Choroid plexus epithelial cell (primary cell): ENCODE results near the gene FBXO34.

Experiments used
- DNase-seq: peaks from one replicate; pipeline ENCODE4 v3.0.0-alpha.2; 2010; ENCODE audit warnings: low read depth
- H3K4me3 ChIP-seq: 2 replicates; pipeline ENCODE4 v1.5.1; 2011; ENCODE audit warnings: low read depth, mild to moderate bottlenecking, control low read depth, low read length, moderate library complexity
- CTCF ChIP-seq: conservative IDR thresholded peaks from 2 replicates; pipeline ENCODE4 v1.5.1; 2011; ENCODE audit warnings: low read depth, mild to moderate bottlenecking, control low read depth, inconsistent platforms, low read length, moderate library complexity

Gene FBXO34

GRCh38 chr14:55359307-55359706 is 88.1 kb downstream of the FBXO34 start:
- H3K4me3 ChIP-seq: no peak overlapping the region
- TF ChIP-seq CTCF: no peak
- DNase-seq: no peak

GRCh38 chr14:55361190-55361589 is 90.0 kb downstream of the FBXO34 start:
- H3K4me3 ChIP-seq: no peak overlapping the region
- TF ChIP-seq CTCF: no peak
- no peak for DNase-seq

DNA sequence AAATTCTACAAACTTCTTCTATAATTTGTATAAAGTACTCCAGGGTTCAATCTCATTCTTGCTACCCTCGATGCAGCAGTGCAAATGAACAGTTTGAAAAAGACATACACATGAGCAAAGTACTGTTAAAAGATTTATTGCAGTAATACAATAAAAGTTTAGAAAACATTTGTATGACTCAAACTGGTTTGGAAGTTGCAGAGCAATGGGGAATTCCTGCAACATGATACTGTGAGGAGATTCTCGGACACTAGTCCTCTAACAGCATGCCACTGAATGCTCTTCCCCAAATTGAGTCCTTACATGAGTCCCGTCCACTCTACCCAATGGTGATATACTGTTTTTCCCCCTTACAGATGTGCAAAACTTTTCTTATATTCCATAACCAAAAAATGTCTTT is 95.0 kb downstream of the FBXO34 start:
- TF ChIP-seq CTCF: no peak
- H3K4me3 ChIP-seq: no peak overlapping the region

DNA sequence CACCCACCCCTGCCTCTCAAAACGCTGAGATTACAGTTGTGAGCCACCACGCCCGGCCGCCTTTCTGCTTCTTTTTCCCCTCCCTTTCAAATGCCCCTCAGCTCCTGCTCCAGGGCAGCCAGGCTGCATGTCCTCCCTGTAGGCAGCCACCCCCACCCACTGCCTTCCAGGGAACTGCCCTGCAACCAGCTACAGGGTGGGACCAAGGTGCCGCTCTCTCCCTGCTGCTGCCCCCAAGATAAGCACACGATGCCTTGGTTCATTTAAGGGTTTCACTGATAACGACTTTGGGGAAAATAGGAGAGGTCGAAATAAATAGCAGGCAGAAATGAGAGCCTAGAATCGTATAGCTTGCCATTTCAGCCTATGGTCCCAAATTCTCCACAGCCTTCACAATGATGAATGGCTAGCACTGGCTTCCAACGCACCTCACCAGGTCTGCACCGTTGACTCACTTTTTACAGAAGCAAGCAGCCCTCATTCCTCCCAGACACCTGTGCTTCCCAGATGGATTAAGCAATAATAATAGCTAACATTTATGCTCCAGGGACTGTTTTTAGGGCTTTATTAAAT is 99.7 kb downstream of the FBXO34 start:
- H3K4me3 ChIP-seq: no peak overlapping the region
- TF ChIP-seq CTCF: no peak
- no peak for DNase-seq

More for the DNA sequence above, 95.0 kb downstream of the FBXO34 start:
- peak; percentile 69 for DNase-seq

DNA sequence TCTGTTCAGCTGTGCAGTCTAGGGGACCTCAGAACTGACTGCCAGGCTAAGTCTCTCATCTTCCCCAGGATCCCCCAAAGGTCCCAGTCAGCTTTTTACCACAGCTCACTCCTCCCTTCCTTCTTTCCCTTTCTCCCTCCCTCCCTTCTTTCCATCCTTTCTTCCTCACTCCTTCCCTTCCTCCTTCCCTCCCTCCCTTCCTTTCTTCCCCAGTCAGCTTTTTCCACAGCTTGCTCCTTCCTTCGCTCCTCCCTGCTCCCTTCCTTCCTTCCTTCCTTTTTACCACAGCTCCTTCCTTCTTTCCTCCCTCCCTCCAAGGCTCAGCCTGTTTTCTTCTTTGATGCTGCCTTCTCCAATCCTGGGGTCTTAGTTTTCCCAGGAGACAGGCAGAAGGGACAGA is 101.2 kb downstream of the FBXO34 start:
- H3K4me3 ChIP-seq: no peak overlapping the region
- DNase-seq: no peak
- TF ChIP-seq CTCF: no peak

GRCh38 chr14:55372825-55373224 is 101.6 kb downstream of the FBXO34 start:
- H3K4me3 ChIP-seq: no peak overlapping the region
- no peak for TF ChIP-seq CTCF
- no peak for DNase-seq

GRCh38 chr14:55373784-55374705 is 102.8 kb downstream of the FBXO34 start:
- TF ChIP-seq CTCF: no peak
- DNase-seq: peak; percentile 68
- H3K4me3 ChIP-seq: no peak overlapping the region
